HepG2 (cell line): ENCODE data around the gene HBS1L. TPM values are rescaled to one million over a fixed set of nuclear protein-coding genes. Genes with fewer than 3 reads are reported as not detected.
A peak's percentile ranks its signal among the peaks of the same experiment; 100 is the strongest.

Source experiments
- BHLHE40 ChIP-seq: IDR thresholded peaks from 2 replicates; pipeline ENCODE4 v1.6.1; 2011; ENCODE audit warnings: low read length, improper control_type of control experiment
- CCDC6 ChIP-seq: sonication (generic); formaldehyde crosslinking; IDR thresholded peaks from 2 replicates; pipeline ENCODE4 v1.8.1; 2022; ENCODE audit warnings: mild to moderate bottlenecking, missing genetic modification reagents, moderate library complexity
- EED ChIP-seq: sonication (generic); formaldehyde crosslinking; IDR thresholded peaks from 2 replicates; pipeline ENCODE4 v1.5.0; 2020; ENCODE audit warnings: mild to moderate bottlenecking, missing genetic modification reagents
- FOXA3 ChIP-seq: IDR thresholded peaks from 2 replicates; pipeline ENCODE4 v1.6.1; 2016; ENCODE audit warnings: missing genetic modification reagents, missing compliant biosample characterization
- HMG20A ChIP-seq: IDR thresholded peaks from 2 replicates; pipeline ENCODE4 v1.6.1; 2016; ENCODE audit warnings: borderline replicate concordance
- HNRNPUL1 ChIP-seq: fragments of 200-400 bp; formaldehyde crosslinking; IDR thresholded peaks from 2 replicates; pipeline ENCODE4 v1.6.1; 2017; ENCODE audit warnings: low read depth, mild to moderate bottlenecking, low read length, moderate library complexity
- HOXA3 ChIP-seq: sonication (generic); formaldehyde crosslinking; IDR thresholded peaks from 2 replicates; pipeline ENCODE4 v1.5.0; 2020; ENCODE audit warnings: missing genetic modification reagents
- KAT8 ChIP-seq: IDR thresholded peaks from 2 replicates; pipeline ENCODE4 v1.6.1; 2016; ENCODE audit warnings: missing genetic modification reagents, missing compliant biosample characterization
- MYC ChIP-seq: sonication (generic); formaldehyde crosslinking; IDR thresholded peaks from 2 replicates; pipeline ENCODE4 v1.9.0; 2021; ENCODE audit warnings: missing genetic modification reagents, borderline replicate concordance
- NFE2 ChIP-seq: sonication (generic); formaldehyde crosslinking; IDR thresholded peaks from 2 replicates; pipeline ENCODE4 v1.4.0; 2020; ENCODE audit warnings: missing genetic modification reagents
- YEATS4 ChIP-seq: sonication (generic); formaldehyde crosslinking; IDR thresholded peaks from 2 replicates; pipeline ENCODE4 v1.4.0; 2020; ENCODE audit warnings: missing genetic modification reagents, borderline replicate concordance
- ZNF235 ChIP-seq: sonication (generic); formaldehyde crosslinking; IDR thresholded peaks from 2 replicates; pipeline ENCODE4 v1.8.1; 2023; ENCODE audit warnings: mild to moderate bottlenecking, missing genetic modification reagents, borderline replicate concordance
- ZNF484 ChIP-seq: sonication (generic); formaldehyde crosslinking; IDR thresholded peaks from 2 replicates; pipeline ENCODE4 v1.5.1; 2020; ENCODE audit warnings: mild to moderate bottlenecking, low read depth, missing genetic modification reagents, borderline replicate concordance
- ZNF549 ChIP-seq: sonication (generic); formaldehyde crosslinking; IDR thresholded peaks from 2 replicates; pipeline ENCODE4 v1.5.0; 2020; ENCODE audit warnings: missing genetic modification reagents
- polyA plus RNA-seq, 8 experiments: library from polyadenylated mRNA; depleted of rRNA in 3 of 8; stranded (reverse) in 7 of 8; unstranded in 1 of 8; fragments of >200 nt; fragmentation: Illumina TruSeq in 4 of 8; extraction: Trizol in 4 of 8; gene quantifications; 2 replicates each; pipeline versions ENCODE4 v1.2.1 to v1.2.3, GENCODE V29; 2011 to 2016; ENCODE audit warnings: low read depth in 4 of 8, missing spikeins in 1 of 8, mixed read lengths in 1 of 8; ENCODE audit not compliant: insufficient read depth in 1 of 8
- total RNA-seq, 5 experiments: library from RNA; depleted of rRNA; stranded (reverse); fragments of >200 nt; fragmentation: Illumina TruSeq; extraction: Trizol; gene quantifications; 2 replicates each; pipeline ENCODE4 v1.2.3, GENCODE V29; 2016; ENCODE audit warnings: low read depth in 1 of 5
- TF ChIP-seq, protein P1 (sequence below): sonication (generic); formaldehyde crosslinking; IDR thresholded peaks from 2 replicates; pipeline ENCODE4 v1.5.1; 2020; ENCODE audit warnings: mild to moderate bottlenecking, moderate library complexity, missing genetic modification reagents
- TF ChIP-seq, protein P2 (sequence below): IDR thresholded peaks from 2 replicates; pipeline ENCODE4 v1.6.1; 2016
- TF ChIP-seq, protein P3 (sequence below): sonication (generic); formaldehyde crosslinking; IDR thresholded peaks from 2 replicates; pipeline ENCODE4 v1.5.1; 2020; ENCODE audit warnings: mild to moderate bottlenecking, missing genetic modification reagents
- TF ChIP-seq, protein P4 (sequence below): sonication (generic); formaldehyde crosslinking; IDR thresholded peaks from 2 replicates; pipeline ENCODE4 v1.5.0; 2020; ENCODE audit warnings: missing genetic modification reagents
- TF ChIP-seq, protein P5 (sequence below): sonication (generic); formaldehyde crosslinking; IDR thresholded peaks from 2 replicates; pipeline ENCODE4 v1.4.0; 2020; ENCODE audit warnings: missing genetic modification reagents
- TF ChIP-seq, protein P6 (sequence below): sonication (generic); formaldehyde crosslinking; IDR thresholded peaks from 2 replicates; pipeline ENCODE4 v1.4.0; 2020; ENCODE audit warnings: mild to moderate bottlenecking, missing genetic modification reagents

Gene HBS1L
- total and polyA plus RNA-seq, 2 of the 13 experiments (the other 11 are each of a cell fraction or from before 2014, with no cell fraction given), result 44.1 to 138 TPM

DNA sequence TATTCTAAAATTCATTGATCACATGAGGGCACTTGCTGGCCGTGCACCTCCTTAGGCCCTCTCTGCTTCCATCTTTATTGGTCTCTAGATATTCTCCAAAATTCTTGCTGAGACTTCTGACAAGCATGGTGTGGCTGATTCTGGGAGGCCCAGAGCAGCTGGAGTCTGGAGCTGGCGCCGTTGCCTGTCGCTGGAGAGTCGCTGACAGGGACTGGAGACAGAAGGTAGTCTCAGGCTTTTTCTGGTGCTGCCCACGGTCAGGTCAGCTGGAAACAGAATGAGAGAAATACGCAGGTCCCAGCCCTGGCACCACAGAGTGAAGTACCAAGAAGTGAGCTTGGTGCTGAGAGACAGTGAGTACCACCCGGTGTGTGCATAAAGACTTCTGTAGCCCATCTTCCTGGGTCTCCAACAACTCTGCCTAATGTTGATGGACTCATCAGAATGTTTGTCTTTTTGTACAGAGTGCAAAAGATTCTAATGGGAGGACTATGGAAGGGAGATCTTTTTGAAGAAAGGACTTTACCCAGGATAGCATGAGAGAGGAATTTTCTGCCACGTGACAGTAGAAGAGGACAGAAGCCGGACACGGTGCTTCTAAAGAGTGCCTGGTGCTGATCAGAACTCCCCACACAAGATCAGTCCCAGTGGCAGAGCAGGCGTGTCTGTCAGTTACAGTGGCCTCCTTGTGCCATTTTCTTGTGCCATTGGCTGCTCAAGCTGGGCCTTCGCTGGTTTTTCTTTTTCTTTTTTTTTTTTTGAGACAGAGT lies 102.9 kb downstream of the HBS1L start (continued):
- TF ChIP-seq MYC (CRISPR knock-in tag), result 0 out of 2 replicates have a peak, but pooled peaks have one; percentile 29
- 0 out of 2 replicates have a peak, but pooled peaks have one; percentile 3 for TF ChIP-seq HMG20A
- TF ChIP-seq FOXA3, result 0 out of 2 replicates have a peak, but pooled peaks have one; percentile 15
- TF ChIP-seq BHLHE40, result peak; percentile 72
- TF ChIP-seq, protein P1, sequence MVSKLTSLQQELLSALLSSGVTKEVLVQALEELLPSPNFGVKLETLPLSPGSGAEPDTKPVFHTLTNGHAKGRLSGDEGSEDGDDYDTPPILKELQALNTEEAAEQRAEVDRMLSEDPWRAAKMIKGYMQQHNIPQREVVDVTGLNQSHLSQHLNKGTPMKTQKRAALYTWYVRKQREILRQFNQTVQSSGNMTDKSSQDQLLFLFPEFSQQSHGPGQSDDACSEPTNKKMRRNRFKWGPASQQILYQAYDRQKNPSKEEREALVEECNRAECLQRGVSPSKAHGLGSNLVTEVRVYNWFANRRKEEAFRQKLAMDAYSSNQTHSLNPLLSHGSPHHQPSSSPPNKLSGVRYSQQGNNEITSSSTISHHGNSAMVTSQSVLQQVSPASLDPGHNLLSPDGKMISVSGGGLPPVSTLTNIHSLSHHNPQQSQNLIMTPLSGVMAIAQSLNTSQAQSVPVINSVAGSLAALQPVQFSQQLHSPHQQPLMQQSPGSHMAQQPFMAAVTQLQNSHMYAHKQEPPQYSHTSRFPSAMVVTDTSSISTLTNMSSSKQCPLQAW, result peak; percentile 40; the same call in 1 of the 2 replicates
- peak; percentile 47; the same call in 1 of the 2 replicates for TF ChIP-seq YEATS4 (CRISPR knock-in tag)
- no peak for TF ChIP-seq ZNF549 (CRISPR knock-in tag)
- TF ChIP-seq, protein P2, sequence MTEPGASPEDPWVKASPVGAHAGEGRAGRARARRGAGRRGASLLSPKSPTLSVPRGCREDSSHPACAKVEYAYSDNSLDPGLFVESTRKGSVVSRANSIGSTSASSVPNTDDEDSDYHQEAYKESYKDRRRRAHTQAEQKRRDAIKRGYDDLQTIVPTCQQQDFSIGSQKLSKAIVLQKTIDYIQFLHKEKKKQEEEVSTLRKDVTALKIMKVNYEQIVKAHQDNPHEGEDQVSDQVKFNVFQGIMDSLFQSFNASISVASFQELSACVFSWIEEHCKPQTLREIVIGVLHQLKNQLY (CRISPR knock-in tag), result no peak; the same call in 1 of the 2 replicates
- no peak for TF ChIP-seq ZNF235
- TF ChIP-seq NFE2 (CRISPR knock-in tag), result no peak
- no peak for TF ChIP-seq HOXA3 (CRISPR knock-in tag)
- no peak for TF ChIP-seq EED (CRISPR knock-in tag)
- TF ChIP-seq, protein P3, sequence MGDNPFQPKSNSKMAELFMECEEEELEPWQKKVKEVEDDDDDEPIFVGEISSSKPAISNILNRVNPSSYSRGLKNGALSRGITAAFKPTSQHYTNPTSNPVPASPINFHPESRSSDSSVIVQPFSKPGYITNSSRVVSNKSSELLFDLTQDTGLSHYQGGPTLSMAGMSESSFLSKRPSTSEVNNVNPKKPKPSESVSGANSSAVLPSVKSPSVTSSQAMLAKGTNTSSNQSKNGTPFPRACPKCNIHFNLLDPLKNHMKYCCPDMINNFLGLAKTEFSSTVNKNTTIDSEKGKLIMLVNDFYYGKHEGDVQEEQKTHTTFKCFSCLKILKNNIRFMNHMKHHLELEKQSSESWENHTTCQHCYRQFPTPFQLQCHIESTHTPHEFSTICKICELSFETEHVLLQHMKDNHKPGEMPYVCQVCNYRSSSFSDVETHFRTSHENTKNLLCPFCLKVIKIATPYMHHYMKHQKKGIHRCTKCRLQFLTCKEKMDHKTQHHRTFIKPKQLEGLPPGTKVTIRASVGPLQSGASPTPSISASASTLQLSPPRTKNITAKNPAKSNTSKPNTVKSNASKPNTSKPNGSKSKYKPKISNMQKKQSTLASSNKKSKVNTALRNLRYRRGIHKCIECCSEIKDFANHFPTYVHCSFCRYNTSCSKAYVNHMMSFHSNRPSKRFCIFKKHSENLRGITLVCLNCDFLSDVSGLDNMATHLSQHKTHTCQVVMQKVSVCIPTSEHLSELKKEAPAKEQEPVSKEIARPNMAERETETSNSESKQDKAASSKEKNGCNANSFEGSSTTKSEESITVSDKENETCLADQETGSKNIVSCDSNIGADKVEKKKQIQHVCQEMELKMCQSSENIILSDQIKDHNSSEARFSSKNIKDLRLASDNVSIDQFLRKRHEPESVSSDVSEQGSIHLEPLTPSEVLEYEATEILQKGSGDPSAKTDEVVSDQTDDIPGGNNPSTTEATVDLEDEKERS (CRISPR knock-in tag), result no peak
- no peak for TF ChIP-seq ZNF484 (CRISPR knock-in tag)
- TF ChIP-seq, protein P4, sequence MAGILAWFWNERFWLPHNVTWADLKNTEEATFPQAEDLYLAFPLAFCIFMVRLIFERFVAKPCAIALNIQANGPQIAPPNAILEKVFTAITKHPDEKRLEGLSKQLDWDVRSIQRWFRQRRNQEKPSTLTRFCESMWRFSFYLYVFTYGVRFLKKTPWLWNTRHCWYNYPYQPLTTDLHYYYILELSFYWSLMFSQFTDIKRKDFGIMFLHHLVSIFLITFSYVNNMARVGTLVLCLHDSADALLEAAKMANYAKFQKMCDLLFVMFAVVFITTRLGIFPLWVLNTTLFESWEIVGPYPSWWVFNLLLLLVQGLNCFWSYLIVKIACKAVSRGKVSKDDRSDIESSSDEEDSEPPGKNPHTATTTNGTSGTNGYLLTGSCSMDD (CRISPR knock-in tag), result no peak
- TF ChIP-seq, protein P5, sequence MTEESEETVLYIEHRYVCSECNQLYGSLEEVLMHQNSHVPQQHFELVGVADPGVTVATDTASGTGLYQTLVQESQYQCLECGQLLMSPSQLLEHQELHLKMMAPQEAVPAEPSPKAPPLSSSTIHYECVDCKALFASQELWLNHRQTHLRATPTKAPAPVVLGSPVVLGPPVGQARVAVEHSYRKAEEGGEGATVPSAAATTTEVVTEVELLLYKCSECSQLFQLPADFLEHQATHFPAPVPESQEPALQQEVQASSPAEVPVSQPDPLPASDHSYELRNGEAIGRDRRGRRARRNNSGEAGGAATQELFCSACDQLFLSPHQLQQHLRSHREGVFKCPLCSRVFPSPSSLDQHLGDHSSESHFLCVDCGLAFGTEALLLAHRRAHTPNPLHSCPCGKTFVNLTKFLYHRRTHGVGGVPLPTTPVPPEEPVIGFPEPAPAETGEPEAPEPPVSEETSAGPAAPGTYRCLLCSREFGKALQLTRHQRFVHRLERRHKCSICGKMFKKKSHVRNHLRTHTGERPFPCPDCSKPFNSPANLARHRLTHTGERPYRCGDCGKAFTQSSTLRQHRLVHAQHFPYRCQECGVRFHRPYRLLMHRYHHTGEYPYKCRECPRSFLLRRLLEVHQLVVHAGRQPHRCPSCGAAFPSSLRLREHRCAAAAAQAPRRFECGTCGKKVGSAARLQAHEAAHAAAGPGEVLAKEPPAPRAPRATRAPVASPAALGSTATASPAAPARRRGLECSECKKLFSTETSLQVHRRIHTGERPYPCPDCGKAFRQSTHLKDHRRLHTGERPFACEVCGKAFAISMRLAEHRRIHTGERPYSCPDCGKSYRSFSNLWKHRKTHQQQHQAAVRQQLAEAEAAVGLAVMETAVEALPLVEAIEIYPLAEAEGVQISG (CRISPR knock-in tag), result peak; percentile 59
- TF ChIP-seq HNRNPUL1, result no peak
- TF ChIP-seq CCDC6 (CRISPR knock-in tag), result no peak
- TF ChIP-seq, protein P6, sequence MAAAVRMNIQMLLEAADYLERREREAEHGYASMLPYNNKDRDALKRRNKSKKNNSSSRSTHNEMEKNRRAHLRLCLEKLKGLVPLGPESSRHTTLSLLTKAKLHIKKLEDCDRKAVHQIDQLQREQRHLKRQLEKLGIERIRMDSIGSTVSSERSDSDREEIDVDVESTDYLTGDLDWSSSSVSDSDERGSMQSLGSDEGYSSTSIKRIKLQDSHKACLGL, result no peak
- peak; percentile 34; the same call in 1 of the 2 replicates for TF ChIP-seq KAT8
